ENCODE results near the gene TBX1.

- no peak for TF ChIP-seq SP1 (IDR thresholded peaks at IDR 0.05; ENCODE audit: low read depth, low read length)
- no peak for TF ChIP-seq POLR2A (IDR thresholded peaks at IDR 0.05; ENCODE audit: control extremely low read depth in 1 of 2, low read depth in 2 of 2, low read length in 2 of 2)
- TF ChIP-seq ZNF274 (IDR thresholded peaks at IDR 0.05; ENCODE audit: borderline replicate concordance, extremely low read depth, low read length) = no peak
- no peak for TF ChIP-seq GABPA (IDR thresholded peaks at IDR 0.05; ENCODE audit: borderline replicate concordance, insufficient read depth, low read length)
- no peak for TF ChIP-seq ATF2 (IDR thresholded peaks at IDR 0.05; ENCODE audit: low read length)
- no peak for TF ChIP-seq POLR2AphosphoS5 (IDR thresholded peaks at IDR 0.05; ENCODE audit: low read depth, low read length)
- no peak for TF ChIP-seq TBP (IDR thresholded peaks at IDR 0.05; ENCODE audit: low read depth, low read length)
- TF ChIP-seq TAF1 (IDR thresholded peaks at IDR 0.05; ENCODE audit: low read depth, low read length) = no peak
- no peak for TF ChIP-seq CTCF (IDR thresholded peaks at IDR 0.05; ENCODE audit: control extremely low read depth in 1 of 3, insufficient read depth in 1 of 3, low read depth in 1 of 3, low read length in 3 of 3)
- no peak for TF ChIP-seq RFX5 (IDR thresholded peaks at IDR 0.05; ENCODE audit: borderline replicate concordance, low read depth, low read length)
Measured at GRCh38 chr22:19814428-19814827, 53.9 kb downstream of the TBX1 start.
